HEK293T (cell line): ENCODE data around the gene PDCD1LG2.

Source experiments
- ARNT ChIP-seq: fragments of 450-650 bp; IDR thresholded peaks from 2 replicates; pipeline ENCODE4 v1.6.1; 2017; ENCODE audit warnings: mild to moderate bottlenecking
- BHLHE40 ChIP-seq: fragments of 450-650 bp; IDR thresholded peaks from 2 replicates; pipeline ENCODE4 v1.6.1; 2016; ENCODE audit warnings: mild to moderate bottlenecking, moderate library complexity, borderline replicate concordance
- CTBP1 ChIP-seq: fragments of 450-650 bp; IDR thresholded peaks from 2 replicates; pipeline ENCODE4 v1.6.1; 2016; ENCODE audit warnings: borderline replicate concordance
- ELF4 ChIP-seq: fragments of 450-650 bp; IDR thresholded peaks from 2 replicates; pipeline ENCODE4 v1.6.1; 2017; ENCODE audit warnings: antibody characterized with exemption
- FOXA1 ChIP-seq: fragments of 450-650 bp; IDR thresholded peaks from 2 replicates; pipeline ENCODE4 v1.6.1; 2016; ENCODE audit warnings: mild to moderate bottlenecking
- FOXK2 ChIP-seq: fragments of 450-650 bp; IDR thresholded peaks from 2 replicates; pipeline ENCODE4 v1.6.1; 2016; ENCODE audit warnings: mild to moderate bottlenecking
- FOXM1 ChIP-seq: fragments of 450-650 bp; IDR thresholded peaks from 2 replicates; pipeline ENCODE4 v1.6.1; 2017; ENCODE audit warnings: mild to moderate bottlenecking, borderline replicate concordance
- LEF1 ChIP-seq: fragments of 450-650 bp; IDR thresholded peaks from 2 replicates; pipeline ENCODE4 v1.6.1; 2017; ENCODE audit warnings: mild to moderate bottlenecking, borderline replicate concordance
- NFRKB ChIP-seq: fragments of 450-650 bp; IDR thresholded peaks from 2 replicates; pipeline ENCODE4 v1.6.1; 2016; ENCODE audit warnings: mild to moderate bottlenecking, moderate library complexity
- SP1 ChIP-seq: fragments of 450-650 bp; IDR thresholded peaks from 2 replicates; pipeline ENCODE4 v1.6.1; 2017
- SUZ12 ChIP-seq: fragments of 450-650 bp; IDR thresholded peaks from 2 replicates; pipeline ENCODE4 v1.6.1; 2016; ENCODE audit warnings: mild to moderate bottlenecking
- TARDBP ChIP-seq: fragments of 450-650 bp; IDR thresholded peaks from 2 replicates; pipeline ENCODE4 v1.6.1; 2016
- ZNF384 ChIP-seq: fragments of 450-650 bp; IDR thresholded peaks from 2 replicates; pipeline ENCODE4 v1.6.1; 2016
- TF ChIP-seq, protein P1 (sequence below): fragments of 450-650 bp; IDR thresholded peaks from 2 replicates; pipeline ENCODE4 v1.6.1; 2016

DNA sequence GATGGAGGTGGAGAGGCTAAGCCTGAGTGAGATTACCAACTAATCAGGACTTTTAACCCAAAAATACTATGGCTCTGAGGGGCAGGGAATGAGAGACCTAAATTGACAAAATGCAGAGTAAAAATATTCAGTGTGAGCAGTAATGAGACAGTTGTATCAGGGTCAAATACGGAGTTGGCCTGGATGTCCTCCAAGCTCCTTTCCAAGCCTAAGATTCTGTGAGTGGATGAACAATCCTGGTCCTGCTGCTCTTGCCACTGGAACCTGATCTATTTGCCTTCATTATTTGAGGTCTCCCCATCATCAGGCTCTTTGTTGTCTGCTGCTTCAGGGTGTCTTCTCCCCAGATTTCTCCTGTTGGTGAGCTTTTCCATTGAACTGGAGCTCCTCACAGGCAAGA, 1.1 kb downstream of the PDCD1LG2 start:
- TF ChIP-seq FOXM1: no peak
- TF ChIP-seq SUZ12: no peak
- TF ChIP-seq ARNT: no peak
- no peak for TF ChIP-seq ELF4
- no peak for TF ChIP-seq FOXK2
- TF ChIP-seq TARDBP: no peak
- no peak for TF ChIP-seq SP1
- TF ChIP-seq FOXA1: no peak
- TF ChIP-seq CTBP1: no peak
- TF ChIP-seq, protein P1, sequence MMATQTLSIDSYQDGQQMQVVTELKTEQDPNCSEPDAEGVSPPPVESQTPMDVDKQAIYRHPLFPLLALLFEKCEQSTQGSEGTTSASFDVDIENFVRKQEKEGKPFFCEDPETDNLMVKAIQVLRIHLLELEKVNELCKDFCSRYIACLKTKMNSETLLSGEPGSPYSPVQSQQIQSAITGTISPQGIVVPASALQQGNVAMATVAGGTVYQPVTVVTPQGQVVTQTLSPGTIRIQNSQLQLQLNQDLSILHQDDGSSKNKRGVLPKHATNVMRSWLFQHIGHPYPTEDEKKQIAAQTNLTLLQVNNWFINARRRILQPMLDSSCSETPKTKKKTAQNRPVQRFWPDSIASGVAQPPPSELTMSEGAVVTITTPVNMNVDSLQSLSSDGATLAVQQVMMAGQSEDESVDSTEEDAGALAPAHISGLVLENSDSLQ: no peak
- TF ChIP-seq LEF1: no peak
- no peak for TF ChIP-seq NFRKB
- TF ChIP-seq BHLHE40: no peak
- no peak for TF ChIP-seq ZNF384
